HG02973 (cell line): Measurements from ENCODE around the gene ATP11B.

Experiments used
- ATAC-seq: cut with Tn5 transposase; IDR thresholded peaks from one replicate; pipeline ENCODE4 v1.9.1; 2021; ENCODE audit warnings: moderate library complexity; ENCODE audit not compliant: unreplicated experiment

The ATP11B gene

GRCh38 chr3:182792901-182793662, at the start of gene ATP11B:
TSS of gene ATP11B (plus strand) at chr3:182793504. CDS start at chr3:182793760, 256 bp downstream.
- peak; percentile 62 for ATAC-seq

DNA sequence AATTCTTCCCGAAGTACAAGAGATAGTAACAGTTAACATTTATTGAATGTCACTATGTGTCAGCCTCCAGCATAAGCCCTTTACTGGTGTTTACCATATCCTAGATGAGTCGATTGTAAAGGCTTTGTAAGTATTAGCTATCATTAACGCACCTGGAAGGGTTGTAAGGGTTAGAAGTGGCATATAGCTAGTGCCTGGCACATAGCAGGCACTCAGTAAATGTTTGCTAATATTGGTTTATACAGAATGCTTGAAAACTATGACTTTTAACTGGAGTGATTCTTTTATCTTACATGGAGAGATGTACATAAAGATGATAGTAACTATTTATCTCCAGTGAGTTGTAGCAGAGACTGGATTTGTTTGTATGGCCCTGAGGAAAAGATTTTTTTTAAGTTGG, 46.3 kb upstream of the ATP11B start:
- no peak for ATAC-seq

- ATAC-seq = no peak
Measured at GRCh38 chr3:182755308-182755707, 38.0 kb upstream of the ATP11B start.

DNA sequence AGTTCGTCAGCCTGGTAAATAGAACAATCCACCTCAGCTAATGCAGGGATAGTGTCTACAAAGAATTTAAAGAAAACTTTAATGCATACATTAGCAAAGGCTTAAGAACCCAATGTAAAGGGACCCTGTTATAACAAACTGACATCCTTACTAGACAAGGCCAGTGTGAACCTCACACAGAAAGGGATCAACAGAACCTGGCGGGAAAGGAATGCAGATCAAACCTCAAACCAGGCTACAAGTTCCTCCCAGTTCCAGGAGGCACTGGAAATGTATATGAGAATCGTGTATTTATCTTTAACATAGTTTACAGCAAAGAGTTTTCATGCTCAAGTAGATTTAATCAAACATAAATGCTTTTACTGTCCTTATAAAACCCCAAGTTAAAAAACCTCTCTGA, 37.6 kb upstream of the ATP11B start:
- no peak for ATAC-seq

DNA sequence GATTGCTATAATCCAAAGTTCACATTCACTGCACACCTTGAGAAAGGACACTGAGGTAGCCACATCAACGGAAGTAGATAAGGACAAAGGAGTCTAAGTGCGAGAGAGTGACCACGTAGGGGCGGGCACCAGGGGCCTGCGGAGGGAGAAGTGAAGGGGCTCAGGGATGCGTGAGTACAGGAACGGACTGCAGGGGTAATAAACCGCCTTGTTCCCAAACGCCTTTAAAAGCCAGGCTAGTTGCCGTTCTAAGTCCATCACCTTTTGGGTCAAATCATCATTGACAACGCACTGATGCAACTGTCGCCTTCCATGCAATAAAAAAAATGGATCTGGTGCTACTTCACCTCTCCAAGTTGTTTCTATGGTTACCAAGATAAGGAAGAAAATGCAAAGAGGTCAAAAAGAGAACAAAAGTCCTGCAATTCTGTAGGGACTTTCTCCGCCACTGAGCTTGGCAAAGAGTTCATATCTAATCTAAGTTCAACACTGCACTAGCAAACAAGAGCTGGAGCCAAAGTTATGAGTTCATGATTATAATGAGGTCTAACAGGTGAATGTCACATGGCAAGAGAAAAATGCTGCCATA, 32.6 kb upstream of the ATP11B start:
- ATAC-seq = no peak

DNA sequence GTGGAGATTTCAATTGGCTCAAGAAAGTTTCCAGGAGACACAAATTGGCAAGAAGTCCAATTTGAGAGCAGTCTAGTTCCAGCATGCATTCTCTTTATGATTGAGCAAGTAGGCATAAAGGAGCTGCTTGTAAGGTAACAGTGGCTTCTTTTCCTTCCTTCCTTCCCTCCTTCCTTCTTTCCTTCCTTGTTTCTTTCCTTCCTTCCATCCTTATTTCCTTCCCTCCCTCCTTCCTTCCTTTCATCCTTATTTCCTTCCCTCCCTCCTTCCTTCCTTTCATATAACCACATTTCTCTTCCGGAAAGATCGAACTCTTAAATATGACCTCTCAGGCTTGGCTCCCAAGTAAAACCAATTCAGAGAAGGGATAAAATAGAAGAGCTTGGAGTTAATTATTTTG, 29.4 kb upstream of the ATP11B start:
- no peak for ATAC-seq

DNA sequence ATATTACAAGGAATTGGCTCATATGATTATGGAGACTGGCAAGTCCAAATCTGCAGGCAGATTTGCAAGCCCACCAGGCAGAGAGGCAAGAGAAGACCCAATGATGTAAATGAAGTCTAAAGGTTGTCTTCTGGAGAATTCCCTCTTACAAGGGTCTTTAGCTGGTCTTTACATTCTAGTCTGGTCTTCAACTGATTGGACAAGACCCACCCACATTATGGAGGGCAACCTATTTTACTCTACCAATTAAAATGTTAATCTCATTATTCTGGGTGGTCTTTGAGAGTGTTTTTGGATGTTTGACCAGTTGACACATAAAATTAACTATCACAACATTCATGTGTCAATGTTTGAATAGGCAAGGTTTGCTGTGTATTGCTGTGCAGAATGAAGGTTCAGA, 28.0 kb upstream of the ATP11B start:
- ATAC-seq = no peak

DNA sequence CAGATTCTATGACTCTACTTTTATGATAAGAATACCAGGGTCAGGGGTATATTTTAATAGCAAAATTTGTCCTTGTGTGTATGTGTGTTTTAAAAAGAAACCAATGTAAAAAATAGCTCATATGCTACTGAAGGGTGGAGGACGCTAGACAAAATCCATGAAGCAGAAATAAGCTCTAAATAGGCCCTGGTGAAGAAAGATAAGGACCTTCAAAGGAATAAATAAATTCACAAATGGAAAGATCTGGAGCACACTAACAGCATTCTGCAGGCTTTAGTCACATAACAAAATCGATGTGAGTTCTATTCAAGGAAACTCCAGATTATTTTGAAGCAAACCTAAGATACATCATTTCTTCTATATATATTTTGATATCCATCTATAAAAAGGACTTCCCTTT, 27.2 kb upstream of the ATP11B start:
- ATAC-seq = no peak

- ATAC-seq = no peak
Measured at GRCh38 chr3:182768413-182768812, 24.9 kb upstream of the ATP11B start.

DNA sequence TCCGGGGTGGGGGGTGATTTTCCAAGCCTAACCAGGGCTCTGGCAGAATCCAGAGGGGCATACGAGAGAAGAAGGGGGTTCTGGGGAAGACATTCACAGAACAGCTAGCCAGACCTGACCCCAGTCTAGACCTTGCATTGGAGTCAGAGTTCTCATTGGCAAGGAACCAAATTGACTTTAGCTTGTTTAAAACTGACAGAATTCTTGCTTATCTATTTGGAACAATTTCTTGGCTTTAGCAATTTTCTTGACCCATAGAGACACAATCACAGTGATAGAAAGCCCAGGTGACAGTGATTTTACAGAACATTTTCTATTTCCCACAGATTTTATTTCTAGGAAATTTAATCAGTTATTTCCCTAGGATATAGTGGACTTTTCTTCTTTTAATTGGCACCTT, 23.6 kb upstream of the ATP11B start:
- ATAC-seq = no peak

GRCh38 chr3:182782149-182782548, 11.2 kb upstream of the ATP11B start:
- ATAC-seq = no peak

DNA sequence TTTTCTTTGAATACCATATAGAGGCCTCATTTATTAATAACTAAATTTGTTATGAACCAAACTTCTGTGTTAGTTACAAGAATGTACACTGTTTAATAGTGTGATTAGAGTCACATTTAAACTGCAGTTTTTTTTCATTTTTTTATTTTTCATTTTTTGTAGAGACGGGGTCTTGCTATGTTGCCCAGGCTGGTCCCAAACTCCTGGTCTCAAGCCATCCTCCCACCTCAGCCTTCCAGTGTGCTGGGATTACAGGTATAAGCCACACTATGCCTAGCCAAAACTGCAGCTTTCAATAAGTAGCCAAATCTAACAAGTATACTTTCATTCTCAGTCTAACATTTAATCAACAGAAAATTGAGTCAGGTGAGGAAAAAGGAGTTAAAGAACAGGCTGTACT, 10.2 kb upstream of the ATP11B start:
- ATAC-seq = no peak

GRCh38 chr3:182784542-182784941, 8.8 kb upstream of the ATP11B start:
- ATAC-seq = no peak

DNA sequence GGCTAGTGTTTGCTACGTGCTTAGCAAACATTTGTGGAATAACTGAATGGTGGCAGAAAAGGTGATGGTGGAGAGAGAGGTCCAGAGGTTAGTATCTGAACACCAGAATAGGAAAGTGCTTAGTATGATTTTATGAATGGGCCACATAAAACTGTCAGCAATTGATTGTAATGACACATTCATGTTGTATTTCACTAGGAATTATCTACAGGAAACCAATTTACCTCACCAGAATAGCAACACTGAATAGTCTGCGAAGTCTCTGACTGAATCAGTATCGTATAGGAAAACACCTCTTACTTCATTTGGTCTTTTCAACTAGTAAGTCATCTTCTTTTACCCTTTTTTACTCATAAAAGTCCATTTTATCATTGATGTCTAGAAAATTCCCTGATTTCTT, 8.2 kb upstream of the ATP11B start:
- ATAC-seq = no peak

DNA sequence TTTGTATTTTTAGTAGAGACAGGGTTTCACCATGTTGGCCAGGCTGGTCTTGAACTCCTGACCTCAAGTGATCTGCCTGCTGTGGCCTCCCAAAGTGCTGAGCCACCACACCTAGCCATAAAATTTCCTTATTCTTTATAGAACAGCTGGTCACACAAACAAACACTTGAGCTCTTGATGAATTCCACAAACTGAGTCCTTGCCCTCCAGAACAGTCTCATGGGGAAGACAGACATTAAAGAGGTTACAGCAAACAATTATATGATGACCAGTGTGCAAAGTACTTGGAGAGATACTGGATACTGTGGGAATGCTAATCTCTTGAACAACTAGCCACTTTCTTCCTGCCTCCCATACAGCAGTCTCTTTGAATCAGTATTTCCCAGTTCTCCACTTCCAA, 7.5 kb upstream of the ATP11B start:
- no peak for ATAC-seq

DNA sequence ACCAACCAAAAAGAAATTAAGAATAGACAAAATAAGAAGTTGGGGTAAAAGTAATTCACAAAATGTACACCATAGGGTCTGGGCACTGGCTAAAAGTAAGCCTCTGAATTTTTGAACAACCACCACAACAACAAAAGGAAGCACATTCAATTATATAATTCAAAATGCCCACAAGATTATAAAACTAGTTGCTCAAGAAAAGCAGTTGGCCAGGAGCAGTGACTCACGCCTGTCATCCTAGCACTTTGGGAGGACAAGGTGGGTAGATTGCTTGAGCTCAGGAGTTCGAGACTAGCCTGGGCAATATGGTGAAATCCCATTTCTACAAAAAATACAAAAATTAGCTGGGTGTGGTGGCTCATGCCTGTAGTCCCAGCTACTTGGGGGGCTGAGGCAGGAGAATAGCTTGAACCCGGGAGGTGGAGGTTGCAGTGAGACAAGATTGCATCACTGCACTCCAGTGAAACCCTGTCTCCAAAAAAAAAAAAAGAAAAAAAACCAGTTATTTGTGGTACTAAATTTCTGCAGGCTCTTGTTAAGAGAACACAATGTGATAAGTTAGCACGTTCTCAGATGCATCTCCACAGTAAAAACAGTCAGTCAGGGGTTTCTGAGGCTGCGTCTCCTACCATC, 6.6 kb upstream of the ATP11B start:
- ATAC-seq = no peak

DNA sequence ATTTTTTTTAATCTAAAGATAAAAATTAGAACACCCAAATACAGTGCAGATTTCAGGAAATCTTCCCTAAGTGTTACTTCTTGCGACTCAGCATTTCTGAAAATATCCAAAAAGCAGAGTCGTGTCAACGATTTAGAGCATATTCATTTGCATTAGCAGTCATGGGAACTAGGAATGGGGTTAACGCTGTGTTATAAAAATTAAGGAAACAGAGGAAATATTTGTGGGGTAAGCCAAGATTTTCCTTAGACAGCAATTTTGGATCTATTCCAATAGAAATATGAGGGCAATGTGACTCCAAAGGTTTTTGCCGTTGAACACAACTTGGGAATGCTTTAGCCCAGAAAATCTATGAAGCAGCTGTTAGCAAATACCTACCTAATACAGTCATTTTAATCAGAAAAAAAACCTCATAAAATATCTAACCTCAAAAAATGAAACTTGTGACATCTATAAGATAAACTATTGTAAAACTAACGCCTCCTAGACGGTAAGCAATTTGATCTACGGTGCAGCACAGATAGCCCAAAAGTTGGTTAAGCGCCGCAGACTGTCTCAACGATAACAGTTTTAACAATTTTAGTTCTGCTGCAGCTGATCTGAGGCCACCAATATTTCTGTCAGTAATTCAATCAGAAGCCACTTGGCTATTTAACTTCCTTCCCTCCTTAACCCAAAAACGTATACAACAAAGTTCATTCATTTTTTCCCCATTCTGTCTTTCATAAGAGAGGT, 5.8 kb upstream of the ATP11B start:
- ATAC-seq = no peak

GRCh38 chr3:182789371-182789770, 3.9 kb upstream of the ATP11B start:
- ATAC-seq = no peak

DNA sequence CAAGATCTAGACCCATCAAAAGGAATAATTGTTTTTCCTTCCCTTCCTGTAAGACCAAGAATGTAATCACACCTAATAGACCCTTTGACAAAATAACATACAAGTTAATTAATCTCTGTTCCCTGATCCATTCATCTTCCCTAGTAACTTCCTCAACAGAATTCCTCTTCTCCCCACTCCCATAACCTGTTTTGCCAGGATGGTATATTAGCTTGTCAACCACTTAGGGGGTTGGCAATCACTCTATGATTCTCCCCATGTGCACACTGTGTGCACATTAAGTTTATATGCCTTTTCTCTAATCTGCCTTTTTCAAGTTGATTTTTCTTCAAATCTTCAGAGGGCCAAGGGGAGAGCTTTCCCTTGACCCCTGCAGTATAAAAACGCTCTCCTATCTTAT, 2.7 kb upstream of the ATP11B start:
- ATAC-seq = no peak

DNA sequence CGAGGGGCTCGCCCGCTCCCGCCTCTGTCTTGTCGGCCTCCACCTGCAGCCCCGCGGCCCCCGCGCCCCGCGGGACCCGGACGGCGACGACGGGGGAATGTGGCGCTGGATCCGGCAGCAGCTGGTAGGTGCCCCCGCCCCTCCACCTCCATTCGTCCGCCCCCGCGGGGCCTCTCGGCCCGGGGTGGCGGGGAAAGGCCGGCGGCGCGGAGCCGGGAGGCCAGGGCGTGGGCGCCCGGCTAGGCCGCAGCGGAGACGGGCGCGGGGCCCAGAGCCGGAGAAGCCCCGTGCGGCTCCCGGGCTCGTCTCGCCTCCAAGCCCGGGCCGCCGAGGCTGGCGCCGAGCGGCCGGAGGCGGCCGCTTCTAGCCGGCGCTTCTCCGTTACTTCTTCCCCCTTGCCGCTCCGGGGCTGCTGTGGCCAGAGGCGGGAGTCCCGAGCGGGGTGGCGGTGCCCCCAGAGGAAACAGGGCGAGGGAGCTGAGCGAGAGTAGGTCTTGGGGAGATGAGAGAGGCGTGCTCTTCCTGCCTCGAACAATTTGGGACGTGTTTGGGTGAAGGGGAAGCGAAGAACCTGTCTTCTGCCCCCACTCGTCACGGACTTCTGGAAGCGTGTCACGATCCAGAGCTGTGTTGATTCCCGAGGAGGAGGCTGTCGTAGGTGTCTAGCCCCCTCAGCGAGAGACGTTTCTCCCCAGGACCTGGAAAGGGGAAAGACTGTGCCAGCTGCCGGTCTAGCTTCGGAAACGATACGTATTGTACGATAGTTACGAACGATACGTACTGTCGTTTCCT, 555 bp downstream of the ATP11B start:
- peak; percentile 23 for ATAC-seq
